Stimulated activated CD8-positive, alpha-beta memory T cell treated with anti-CD3 and anti-CD28 coated beads, Interleukin-15, amount 100 ng/mL, for 48 hours (primary cell): ENCODE data around the gene CYP8B1.
"Not testable (repeated sequence)": the region's sequence is repeated elsewhere in the genome, so short reads cannot be mapped to it uniquely, and the experiment has no call there.

ENCODE experiments used
- DNase-seq, 2 donors: peaks; one replicate each; pipeline ENCODE4 v3.0.0-alpha.2; 2020; ENCODE audit warnings: low read depth in 2 of 2

Gene CYP8B1

DNA sequence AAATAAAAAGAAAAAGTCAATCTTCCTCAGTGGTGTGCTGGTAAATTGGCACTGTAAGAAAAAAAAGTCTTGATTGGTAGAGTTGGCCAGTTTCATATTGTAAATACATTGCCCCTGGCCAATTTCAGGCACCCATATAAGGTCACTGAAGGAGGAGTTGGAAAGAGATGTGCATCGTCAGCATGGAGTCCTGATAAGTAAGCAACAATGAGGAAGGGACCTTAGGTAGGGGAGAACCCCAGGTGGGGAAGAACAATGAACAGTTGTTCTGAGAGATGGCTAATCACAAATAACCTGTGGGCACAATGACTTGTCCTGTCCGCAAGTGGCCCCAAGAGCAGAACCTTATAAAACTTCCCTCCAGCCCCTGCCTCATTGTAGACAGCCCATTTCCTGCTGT lies 8.6 kb upstream of the CYP8B1 start:
- DNase-seq, result no peak

DNA sequence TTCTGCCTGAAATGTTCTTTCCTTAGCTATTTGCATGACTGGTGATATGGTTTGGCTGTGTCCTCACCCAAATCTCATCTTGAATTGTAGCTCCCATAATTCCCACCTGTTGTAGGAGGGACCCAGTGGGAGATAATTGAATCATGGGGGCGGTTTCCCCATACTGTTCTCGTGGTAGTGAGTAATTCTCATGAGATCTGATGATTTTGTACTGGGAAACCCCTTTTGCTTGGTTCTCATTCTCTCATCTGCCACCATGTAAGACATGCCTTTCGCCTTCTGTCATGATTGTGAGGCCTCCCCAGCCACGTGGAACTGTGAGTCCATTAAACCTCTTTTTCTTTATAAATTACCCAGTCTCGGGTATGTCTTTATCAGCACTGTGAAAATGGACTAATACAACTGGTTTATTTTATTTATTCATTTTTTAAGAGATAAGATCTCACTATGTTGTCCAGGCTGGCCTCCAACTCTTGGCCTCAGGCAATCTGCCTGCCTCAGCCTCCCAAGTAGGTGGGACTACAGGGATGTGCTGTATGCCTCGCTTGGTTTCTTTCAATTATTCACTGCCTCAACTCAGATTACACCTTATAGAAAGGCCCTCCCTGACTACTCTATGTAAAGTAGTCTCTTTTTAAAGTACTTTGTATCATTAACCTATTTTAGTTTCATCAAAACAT lies 7.7 kb upstream of the CYP8B1 start:
- DNase-seq, result not testable (repeated sequence)

DNA sequence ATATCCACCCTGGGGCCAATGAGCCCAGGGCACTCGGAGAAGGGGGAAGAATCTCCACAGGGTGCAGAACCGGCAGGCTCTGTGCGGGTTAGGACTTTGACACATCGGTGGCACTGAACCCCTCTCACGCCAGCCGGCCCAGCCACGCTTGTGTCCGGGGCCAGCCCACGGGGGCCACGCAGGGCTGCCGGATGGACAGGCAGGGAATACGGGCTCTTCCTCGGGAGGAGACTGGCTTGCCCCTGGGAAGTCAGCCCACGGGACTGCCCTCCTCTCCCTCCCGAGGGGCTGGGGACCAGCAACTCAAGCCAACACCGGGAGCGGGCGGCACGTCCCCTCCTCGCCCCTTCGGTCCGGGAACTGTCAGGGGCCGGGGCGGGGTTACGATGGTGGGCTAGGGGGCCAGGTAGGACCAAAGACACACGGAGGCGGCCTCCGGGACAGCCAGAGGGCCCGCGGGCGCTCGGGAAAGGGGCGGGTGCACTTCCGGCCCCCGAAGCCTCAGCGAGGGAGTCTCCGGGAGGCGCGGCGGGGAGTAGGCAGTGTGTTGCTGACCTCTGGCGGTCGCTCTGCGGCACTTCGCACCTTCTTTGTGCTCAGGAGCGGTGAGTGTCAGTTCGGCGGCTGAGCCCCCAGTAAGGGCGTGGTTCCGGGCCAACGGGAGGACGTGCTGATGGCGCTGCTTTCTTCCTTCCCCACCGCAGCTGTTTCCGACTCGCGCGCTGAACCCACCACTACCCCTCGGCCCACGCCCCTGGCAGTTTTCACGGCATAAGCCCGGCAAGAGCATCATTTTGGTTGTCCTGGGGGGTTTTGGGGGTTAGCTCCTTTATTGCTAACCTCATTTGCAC lies 5.1 kb upstream of the CYP8B1 start:
- peak; percentile 79 to 82 for DNase-seq

DNA sequence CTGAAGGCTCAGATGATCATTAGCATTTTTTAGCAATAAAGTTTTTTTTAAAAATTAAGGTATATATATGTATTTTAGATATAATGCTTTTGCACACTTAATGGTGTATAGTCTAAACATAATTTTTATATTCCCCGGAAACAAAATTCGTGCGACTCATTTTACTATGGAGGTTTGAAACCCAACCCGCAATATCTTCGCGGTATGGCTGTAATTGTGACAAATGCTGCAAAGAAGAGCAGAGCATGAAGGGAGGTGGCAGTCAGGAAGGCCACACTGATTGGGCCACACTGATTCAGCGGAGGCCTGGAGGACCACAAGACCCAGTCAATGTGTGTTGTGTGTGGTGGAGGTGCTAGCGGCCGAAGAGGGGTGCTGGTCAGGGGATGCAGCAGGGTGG lies 4.5 kb upstream of the CYP8B1 start:
- no peak for DNase-seq

DNA sequence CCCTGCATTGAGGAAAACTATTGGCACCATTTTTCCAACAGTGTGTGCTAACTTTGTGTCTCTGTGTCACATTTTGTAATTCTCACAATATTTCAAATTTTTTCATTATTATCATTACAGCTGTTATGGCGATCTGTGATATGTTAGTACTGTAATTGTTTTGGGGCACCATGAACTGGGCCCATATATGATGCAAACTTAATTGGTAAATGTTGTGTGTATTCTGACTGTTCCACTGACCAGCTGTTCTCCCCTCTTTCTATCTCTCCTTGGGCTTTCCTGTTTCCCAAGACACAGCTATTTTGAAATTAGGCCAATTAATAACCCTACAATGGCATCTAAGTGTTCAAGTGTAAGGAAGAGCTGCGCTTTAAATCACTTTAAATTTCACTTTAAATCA lies 2.2 kb upstream of the CYP8B1 start:
- no peak for DNase-seq

DNA sequence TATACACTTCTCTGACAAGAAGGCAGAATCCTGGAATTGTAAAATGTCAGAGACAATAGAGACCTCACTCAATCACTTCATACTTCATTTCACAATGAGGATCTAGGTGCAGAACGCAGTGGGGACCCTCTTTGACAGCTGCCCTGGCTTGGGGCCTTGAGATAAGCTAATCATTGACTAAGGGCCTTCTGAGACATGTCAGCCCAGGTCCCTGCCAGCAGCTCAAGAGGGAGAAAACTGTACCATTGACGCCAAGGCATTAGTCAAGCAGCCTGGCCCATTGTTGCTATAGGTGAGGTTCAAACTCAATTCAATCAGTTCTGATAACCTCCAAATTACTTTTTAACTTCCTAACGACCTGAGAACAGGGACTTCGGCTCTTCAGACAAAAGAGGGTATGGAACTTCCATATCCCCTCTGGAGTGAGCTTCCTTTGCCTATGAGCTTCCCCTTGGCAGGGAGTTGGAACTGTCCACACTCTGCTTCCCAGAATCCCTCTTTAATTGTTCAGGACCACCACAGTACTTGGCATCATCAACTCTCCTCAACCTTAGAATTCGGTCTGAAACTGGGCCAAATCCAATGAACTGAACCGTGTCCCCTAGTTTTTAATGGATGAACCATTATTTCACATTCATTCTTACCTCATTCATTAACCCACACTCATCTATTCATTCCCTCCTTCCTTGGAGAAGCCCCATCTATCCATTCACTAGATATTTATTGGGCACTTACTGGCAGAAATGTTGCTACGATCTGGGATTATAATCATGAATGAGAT lies 1.5 kb upstream of the CYP8B1 start:
- DNase-seq, result no peak

DNA sequence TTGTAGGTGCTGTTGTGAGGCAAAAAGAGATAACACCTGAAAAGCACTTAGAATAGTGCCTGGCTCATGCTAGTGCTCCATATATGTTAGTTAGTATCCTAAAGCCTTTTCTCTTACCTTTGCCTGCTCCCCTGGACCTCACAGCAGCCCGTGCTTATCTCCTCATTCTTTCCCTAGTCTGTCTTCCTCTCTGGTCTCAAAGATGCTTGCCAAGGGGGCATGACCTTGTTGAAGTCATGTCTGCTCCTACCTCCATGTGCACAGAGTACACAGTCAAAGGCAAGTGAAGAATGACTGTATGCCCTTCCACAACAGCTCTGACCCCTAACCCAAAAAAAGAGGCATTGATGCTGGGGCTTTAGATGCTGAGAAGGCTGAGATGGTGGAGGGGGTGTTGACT lies 722 bp upstream of the CYP8B1 start:
- DNase-seq, result no peak

DNA sequence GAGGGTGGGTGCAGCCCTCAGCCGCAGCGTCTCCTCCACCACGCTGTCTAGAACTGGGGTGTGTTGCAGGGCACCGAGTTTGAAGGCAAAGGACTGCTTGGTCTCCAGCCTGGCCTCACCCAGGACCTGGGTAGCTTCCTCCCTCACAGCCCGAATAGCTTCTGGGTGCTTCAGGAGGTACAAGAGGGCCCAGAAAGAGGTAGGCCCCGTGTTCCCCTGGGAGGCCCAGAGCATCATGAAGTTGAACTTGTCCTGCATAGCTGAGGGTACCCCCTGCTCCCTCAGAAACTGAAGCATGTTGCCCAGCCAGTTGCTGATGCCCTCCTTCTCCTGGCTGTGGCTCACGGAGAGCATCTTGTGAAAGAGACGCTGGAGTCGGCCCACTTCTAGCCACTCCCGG lies 930 bp downstream of the CYP8B1 start:
- no peak for DNase-seq

DNA sequence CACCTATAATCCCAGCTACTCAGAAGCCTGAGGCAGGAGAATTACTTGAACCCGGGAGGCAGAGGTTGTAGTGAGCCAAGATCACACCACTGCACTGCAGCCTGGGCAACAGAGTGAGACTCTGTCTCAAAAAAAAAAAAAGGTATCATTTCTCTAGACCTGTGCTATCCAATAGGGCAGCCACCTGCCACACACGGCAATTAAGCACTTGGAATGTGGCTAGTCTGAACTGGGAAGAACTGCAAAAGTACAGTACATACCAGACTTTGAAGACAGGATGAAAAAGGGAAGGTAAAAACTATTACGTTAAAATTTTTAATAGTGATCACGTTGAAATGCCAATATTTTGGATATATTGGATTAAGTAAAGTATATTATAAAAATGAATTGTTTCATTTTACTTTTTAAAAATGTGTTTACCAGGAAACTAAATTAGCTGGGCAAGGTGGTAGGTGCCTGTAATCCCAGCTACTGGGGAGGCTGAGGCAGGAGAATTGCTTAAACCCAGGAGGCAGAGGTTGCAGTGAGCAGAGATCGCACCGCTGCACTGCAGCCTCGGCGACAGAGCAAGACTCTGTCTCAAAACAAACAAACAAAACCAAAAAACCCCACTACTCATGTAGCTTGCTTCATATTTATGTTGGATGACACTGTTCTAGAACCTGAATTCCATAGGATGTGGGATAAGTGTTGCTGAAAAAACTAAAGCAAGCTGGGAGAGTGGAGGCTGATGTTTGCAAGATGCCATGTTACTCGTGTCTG lies 2.3 kb downstream of the CYP8B1 start:
- DNase-seq, result no peak

DNA sequence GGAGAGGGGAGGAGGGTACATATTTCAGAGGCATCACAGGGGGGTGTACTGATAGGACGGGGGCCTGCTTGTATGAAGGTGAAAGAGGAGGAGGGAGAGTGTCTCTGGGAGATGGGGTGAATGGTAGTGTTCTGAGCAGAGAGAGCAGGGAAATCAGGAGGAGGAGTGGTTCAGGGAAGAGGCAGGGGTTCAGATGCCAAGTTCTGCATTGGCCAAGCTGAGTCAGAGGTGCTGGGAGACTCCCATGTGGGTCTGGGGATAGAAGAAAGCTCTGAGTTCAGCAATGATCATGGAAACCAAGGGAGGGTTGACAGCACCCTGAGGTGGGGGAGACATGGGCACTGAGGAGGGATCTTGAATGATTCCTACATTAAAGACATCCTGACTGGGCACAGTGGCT lies 3.0 kb downstream of the CYP8B1 start:
- DNase-seq, result no peak

DNA sequence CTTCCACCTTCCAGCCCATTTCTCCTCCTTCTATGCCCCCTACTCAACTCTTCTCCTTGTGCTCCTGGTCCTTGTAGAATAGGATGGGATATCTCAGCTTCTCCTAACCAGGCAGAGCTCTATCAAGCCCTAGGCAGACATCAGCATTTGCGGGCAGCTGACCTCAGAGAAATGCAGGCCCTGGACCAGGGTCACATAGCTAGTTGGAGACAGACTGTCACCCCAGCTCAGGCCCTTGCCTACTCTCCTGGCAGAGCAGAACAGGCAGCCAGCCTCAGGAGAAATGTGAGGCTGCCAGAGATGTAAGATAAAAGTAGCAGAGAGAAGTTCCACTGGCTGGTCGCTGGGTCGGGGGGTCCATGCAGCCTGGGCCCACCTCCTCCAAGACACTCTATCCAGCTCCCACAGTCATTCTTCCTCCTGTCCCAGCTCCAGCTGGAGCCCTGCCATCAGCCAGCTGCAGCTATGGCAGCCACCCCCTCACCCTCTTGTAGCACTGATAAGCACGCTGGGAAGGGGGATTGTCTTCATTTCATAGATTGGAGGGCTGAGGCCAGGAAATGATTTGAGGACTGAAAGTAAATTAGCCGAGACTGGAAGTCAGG lies 4.0 kb downstream of the CYP8B1 start:
- DNase-seq, result no peak

DNA sequence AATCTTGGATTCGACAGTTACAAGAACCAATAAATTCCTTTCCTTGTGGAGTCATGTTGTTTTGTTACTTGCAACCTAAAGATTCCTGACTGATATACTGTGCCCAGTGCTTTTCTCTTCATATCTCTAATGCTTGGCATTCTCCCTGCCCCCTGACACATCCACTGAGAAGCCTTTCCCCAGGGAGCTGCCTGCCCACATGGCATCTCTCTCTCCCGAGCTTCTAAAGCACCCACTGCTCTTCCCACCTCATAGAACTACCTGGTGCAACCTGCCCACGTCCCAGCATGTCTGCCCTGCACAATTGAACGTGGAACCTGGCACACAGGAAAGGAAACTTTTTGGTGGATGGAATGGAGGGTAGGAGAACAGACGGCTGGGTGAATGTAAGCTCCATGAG lies 6.8 kb downstream of the CYP8B1 start:
- DNase-seq, result no peak

DNA sequence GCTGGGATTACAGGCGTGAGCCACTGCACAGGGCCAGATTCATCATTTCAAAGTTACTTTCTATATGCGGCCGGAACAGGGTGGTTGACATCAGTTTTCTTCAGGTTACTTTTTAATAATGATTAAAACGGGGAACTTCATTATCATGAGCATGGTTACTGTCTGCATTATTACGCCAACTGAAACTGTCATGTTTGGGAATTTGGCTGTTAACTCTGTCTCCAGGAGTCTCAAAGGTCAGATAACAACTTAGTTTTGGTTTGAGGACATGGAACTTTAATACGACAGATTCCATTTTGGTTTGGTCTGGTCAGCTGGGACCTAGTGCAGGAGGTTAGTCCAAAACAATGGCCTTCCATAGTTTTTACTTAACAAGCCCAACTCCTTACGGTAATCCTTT lies 8.5 kb downstream of the CYP8B1 start:
- DNase-seq, result no peak

DNA sequence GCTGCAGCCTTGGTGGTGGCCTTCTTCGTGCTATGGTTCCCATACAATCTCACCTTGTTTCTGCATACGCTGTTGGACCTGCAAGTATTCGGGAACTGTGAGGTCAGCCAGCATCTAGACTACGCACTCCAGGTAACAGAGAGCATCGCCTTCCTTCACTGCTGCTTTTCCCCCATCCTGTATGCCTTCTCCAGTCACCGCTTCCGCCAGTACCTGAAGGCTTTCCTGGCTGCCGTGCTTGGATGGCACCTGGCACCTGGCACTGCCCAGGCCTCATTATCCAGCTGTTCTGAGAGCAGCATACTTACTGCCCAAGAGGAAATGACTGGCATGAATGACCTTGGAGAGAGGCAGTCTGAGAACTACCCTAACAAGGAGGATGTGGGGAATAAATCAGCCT lies 10.4 kb downstream of the CYP8B1 start:
- DNase-seq, result no peak

DNA sequence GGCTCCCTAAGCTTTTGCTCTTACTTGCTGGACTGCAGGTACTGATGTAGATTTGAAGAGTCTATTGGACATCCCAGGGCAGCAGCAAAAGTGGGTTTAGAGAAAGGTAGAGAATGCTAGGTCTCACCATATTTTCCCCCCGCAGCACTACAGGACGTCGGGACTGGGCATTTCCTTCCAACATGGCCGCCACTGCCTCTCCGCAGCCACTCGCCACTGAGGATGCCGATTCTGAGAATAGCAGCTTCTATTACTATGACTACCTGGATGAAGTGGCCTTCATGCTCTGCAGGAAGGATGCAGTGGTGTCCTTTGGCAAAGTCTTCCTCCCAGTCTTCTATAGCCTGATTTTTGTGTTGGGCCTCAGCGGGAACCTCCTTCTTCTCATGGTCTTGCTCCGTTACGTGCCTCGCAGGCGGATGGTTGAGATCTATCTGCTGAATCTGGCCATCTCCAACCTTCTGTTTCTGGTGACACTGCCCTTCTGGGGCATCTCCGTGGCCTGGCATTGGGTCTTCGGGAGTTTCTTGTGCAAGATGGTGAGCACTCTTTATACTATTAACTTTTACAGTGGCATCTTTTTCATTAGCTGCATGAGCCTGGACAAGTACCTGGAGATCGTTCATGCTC lies 11.2 kb downstream of the CYP8B1 start:
- no peak for DNase-seq

DNA sequence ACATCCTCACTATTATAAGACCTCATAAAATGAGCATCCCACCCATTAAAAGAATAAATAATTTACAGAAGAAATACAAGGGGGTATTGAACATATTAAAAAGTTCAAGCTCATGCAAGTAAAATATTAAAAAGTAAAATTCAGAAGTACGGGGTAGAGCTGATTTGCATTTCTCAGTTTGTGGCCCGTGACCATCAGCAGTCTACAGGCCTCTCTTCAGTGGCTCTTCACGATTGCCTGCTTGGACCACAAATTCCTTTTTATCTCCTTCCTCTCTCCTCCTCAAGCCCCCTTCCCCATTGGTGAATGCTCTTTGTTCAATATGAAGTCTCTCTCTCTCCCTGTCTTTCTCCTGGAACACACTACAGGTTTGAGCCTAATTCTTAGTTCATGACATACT lies 19.1 kb downstream of the CYP8B1 start:
- no peak for DNase-seq

DNA sequence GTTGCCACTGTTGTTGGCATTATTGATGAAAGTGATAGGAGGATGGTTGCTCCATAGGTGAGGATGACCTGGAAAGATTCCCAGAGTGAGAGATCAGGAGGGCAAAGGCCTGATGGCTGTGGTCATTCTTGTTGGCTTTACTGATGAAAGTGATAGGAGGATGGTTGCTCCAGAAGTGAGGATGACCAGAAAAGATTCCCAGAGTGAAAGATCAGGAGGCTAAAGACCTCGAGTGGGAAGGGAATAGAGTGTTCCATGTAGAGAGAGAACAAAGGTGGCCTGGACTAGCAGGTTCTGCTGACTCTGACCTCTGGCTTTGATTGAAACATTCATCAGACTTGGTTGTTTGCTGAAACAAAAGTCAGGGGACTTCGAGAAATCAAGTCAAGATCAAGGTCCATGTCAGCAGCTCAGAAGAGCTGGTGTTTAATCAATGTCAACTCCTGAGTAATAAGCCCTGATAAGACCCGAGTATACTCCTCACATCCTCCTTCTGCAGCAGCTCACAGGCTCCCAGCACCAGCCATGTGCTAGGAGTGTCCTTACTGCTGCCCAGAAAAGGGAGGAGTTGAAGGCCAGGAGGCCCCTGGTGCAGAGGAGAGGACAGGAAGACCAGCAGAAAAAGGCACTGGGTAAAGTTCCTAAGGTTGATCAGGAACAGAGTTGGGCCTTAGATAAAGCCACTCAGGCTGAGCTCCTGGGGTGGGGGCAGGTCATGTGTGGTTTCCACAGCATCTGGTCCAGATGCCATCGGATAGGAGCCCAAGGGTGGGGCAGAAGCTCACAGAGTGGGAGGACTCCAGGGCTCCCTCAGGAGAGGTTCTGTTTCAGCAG lies 19.9 kb downstream of the CYP8B1 start:
- DNase-seq, result no peak

DNA sequence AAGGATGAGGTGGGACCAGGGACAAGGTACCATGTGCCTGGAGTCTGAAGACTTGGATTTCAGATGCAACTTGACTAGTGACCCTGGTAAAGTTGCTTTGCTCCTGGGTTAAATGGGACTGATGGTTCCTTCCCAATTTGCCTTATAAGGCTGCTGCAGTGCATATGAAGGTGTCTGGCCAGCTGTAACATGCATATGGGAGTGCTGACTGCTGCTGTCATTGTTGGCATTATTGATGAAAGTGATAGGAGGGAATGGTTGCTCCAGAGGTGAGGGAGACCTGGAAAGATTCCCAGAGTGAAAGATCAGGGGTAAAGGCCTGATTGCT lies 20.5 kb downstream of the CYP8B1 start:
- no peak for DNase-seq

DNA sequence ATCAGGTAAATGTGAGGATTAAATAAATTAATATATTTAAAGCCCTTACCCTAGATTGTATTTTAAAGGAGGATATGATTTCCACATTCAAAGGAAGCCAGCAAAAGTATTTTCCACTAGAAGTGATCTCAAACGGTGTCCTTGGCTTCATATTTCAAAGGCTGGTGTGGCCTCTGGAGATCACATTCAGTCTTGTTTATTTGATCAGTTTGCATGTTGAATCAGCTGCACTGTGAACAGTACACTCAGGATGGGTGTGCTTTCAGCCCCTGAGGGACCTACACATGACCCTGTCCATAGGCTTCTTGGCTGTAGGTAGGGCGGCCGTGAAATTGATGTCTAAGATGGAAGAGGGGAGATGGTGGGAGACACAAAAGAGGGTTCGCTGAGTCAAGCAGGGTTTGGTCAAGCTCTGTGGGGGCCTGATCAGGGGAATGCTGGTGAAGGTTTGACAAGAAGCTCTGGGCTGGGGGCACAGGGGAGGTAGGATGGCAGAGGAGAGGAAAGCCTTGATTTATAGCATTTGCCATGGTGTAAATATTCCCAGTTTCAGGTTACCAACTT lies 21.9 kb downstream of the CYP8B1 start:
- DNase-seq, result no peak

DNA sequence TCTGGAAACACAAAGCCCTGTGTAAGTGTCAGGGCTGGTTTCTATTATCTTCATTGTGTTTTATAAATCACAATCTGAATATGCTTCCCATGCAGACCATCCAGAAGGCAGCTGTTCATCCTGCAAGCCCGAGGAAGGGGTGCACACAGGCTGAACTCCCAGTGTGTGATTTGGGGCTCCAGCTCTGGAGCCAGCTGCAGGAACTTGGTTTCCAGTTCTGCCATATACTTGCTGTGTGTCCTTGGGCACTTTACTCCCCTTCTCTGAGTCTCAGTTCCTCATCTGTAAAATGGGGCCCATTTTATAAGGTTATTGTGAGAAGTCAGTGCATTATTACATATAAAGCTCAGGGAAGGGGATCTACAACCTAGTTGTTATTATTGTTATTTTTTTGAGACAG lies 22.6 kb downstream of the CYP8B1 start:
- no peak for DNase-seq
